ENCODE results near the gene LSAMP. TPM values are rescaled to one million over a fixed set of nuclear protein-coding genes. Genes with fewer than 3 reads are reported as not detected.

LSAMP gene
- total RNA-seq = not detected in 2 replicates

- no peaks in the 10 kb centered on the region for H3K4me1 Mint-ChIP-seq (ENCODE audit: low read depth)
Measured at GRCh38 chr3:116445311-116445841, at the start of gene LSAMP. Gene LSAMP, minus strand, starts transcription at chr3:116445487.

GRCh38 chr3:116492379-116492778 lies 47.1 kb upstream of the LSAMP start:
- intact Hi-C loops (cut with micrococcal nuclease) = no loop called here
- Mint-ChIP-seq H3K36me3 (ENCODE audit: low read depth) (no peaks in the 10 kb centered on the region), H3K27ac (no peak overlapping the region), H3K4me1 (ENCODE audit: low read depth) (no peaks in the 10 kb centered on the region), H3K9me3 (peaks cover 17% of the 10 kb centered on the region), H3K27me3 (ENCODE audit: low read depth) (no peaks in the 10 kb centered on the region), H3K4me3 (ENCODE audit: low read depth) (no peak overlapping the region)
- no peak for DNase-seq (ENCODE audit: low spot score)

More at GRCh38 chr3:116445311-116445841, at the start of gene LSAMP:
- no peaks in the 10 kb centered on the region for H3K9me3 Mint-ChIP-seq
- H3K4me3 Mint-ChIP-seq (ENCODE audit: low read depth) = no peak within 1 kb of the TSS
- DNase-seq (ENCODE audit: low spot score) = no peak
- no peaks in the 10 kb centered on the region for H3K36me3 Mint-ChIP-seq (ENCODE audit: low read depth)
- H3K27ac Mint-ChIP-seq = no peak within 1 kb of the TSS
- intact Hi-C loops (cut with micrococcal nuclease) = no loop called here
- peaks cover 12% of the 10 kb centered on the region for H3K27me3 Mint-ChIP-seq (ENCODE audit: low read depth)

DNA sequence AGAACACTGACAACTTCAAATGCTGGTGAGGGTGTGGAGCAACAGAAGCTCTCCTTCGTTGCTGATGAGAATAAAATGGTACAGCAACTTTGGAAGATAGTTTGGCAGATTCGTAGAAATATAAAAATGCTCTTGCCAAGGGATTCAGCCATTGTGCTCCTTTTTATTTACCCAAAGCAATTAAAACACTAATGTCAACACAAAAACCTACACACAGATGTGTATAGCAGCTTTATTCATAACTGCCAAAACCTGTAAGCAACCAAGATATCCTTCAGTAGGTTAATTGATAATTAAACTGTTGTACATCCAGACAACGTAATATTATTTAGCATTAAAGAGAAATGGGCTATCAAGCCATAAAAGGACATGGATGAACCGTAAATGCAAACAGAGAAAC lies 37.8 kb upstream of the LSAMP start:
- Mint-ChIP-seq H3K36me3 (ENCODE audit: low read depth) (no peaks in the 10 kb centered on the region), H3K4me3 (ENCODE audit: low read depth) (no peak overlapping the region), H3K27me3 (ENCODE audit: low read depth) (no peaks in the 10 kb centered on the region), H3K27ac (no peak overlapping the region), H3K4me1 (ENCODE audit: low read depth) (no peaks in the 10 kb centered on the region), H3K9me3 (peaks cover 9% of the 10 kb centered on the region)
- intact Hi-C loops (cut with micrococcal nuclease) = no loop called here
- DNase-seq (ENCODE audit: low spot score) = no peak

DNA sequence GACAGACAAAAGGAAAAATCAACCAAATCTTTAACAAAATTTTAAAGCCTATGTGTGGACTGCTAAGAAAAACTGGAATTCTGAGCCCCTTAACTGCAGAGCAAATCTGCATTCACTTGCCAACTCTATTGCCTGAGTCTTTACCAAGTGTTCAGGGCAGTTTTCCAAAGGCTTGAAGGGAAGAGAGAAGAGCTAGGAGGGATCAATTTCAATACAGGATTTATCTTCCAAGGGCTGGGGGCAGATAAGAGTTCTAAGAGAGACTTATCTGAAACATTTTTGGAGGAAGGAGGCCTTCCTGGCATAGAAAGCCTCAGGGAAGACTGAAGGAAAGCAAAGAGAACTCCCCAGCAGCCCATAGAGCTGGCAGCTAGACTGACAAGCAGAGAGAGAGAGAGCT lies 31.4 kb upstream of the LSAMP start:
- Mint-ChIP-seq H3K4me1 (ENCODE audit: low read depth) (no peaks in the 10 kb centered on the region), H3K27ac (no peak overlapping the region), H3K4me3 (ENCODE audit: low read depth) (no peak overlapping the region), H3K36me3 (ENCODE audit: low read depth) (no peaks in the 10 kb centered on the region), H3K27me3 (ENCODE audit: low read depth) (no peaks in the 10 kb centered on the region), H3K9me3 (peaks cover 21% of the 10 kb centered on the region)
- intact Hi-C loops (cut with micrococcal nuclease) = no loop called here
- no peak for DNase-seq (ENCODE audit: low spot score)

- Mint-ChIP-seq H3K4me3 (ENCODE audit: low read depth) (no peak overlapping the region), H3K36me3 (ENCODE audit: low read depth) (no peaks in the 10 kb centered on the region), H3K4me1 (ENCODE audit: low read depth) (no peaks in the 10 kb centered on the region), H3K27me3 (ENCODE audit: low read depth) (no peaks in the 10 kb centered on the region), H3K27ac (no peak overlapping the region), H3K9me3 (peaks cover 25% of the 10 kb centered on the region)
- DNase-seq (ENCODE audit: low spot score) = no peak
- intact Hi-C loops (cut with micrococcal nuclease) = no loop called here
Measured at GRCh38 chr3:116474801-116475200, 29.5 kb upstream of the LSAMP start.

DNA sequence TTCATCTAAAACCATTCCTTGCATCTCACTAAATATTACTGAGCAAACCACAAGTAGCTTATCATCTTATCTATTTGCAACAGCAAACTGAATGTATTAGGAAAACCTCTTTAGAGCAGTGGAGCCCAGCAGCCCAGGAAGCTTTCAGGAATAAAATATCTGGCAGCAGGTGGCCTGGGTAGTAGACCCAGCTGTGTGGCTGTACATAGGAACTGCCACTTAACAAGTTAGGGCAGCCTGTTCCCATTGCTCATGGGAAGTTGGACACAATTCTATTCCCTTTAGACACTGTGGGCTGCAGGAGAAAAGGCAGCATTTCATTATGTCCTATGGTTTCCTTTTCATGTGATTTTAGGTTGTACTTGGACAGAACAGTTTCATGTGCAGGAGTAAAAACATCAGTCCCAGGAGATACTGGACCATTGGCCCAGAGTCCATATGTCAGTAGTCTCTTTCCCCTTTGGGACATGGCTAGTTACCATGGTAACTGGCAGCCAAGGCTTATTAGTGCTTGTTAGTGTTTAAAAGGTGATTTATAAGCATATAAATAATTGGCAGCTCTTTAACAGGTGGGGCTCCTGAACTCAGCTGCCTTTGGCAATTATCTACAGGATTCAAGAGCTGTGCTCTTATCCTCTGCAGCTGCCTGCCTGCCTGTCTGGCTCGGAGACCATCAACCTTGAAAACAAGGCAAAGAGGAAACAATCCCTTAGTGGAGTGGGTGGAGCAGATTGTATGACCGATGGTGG lies 28.9 kb upstream of the LSAMP start:
- Mint-ChIP-seq H3K9me3 (peaks cover 25% of the 10 kb centered on the region), H3K4me3 (ENCODE audit: low read depth) (no peak overlapping the region), H3K36me3 (ENCODE audit: low read depth) (no peaks in the 10 kb centered on the region), H3K27ac (no peak overlapping the region), H3K27me3 (ENCODE audit: low read depth) (no peaks in the 10 kb centered on the region), H3K4me1 (ENCODE audit: low read depth) (no peaks in the 10 kb centered on the region)
- no peak for DNase-seq (ENCODE audit: low spot score)
- intact Hi-C loops (cut with micrococcal nuclease) = no loop called here

- DNase-seq (ENCODE audit: low spot score) = no peak
- H3K36me3 Mint-ChIP-seq (ENCODE audit: low read depth) = no peaks in the 10 kb centered on the region
- H3K27me3 Mint-ChIP-seq (ENCODE audit: low read depth) = no peaks in the 10 kb centered on the region
- peaks cover 25% of the 10 kb centered on the region for H3K9me3 Mint-ChIP-seq
- no peaks in the 10 kb centered on the region for H3K4me1 Mint-ChIP-seq (ENCODE audit: low read depth)
- intact Hi-C loops (cut with micrococcal nuclease) = no loop called here
- no peak overlapping the region for H3K4me3 Mint-ChIP-seq (ENCODE audit: low read depth)
- H3K27ac Mint-ChIP-seq = no peak overlapping the region
Measured at GRCh38 chr3:116473602-116474001, 28.3 kb upstream of the LSAMP start.

DNA sequence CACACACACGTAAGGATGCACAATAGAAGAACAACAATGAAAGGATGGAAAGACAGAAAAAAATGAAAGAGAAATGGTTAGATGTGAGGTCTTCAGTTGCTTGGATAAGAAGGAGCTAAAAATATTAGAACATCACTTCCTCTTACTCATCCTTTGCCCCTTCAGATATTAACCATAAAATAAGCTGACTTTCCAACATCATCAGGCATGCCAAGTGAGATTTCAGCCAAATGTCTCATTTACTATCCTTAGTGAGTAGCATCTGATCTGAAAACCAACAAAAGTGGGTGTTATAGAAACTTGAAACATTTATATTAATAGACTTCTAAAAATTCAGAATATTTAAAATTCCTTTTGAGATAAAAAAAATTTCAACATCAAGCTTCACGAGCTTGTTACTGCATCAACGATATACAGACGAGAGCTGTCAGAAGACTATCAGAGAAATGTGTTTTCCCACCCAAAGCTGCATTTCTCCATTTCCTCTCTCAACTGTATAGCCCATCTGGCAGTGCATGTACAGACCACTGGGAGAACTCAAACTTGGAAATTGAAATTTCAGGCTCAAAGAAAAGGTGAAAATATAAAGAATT lies 25.4 kb upstream of the LSAMP start:
- Mint-ChIP-seq H3K27ac (no peak overlapping the region), H3K9me3 (peaks cover 15% of the 10 kb centered on the region), H3K36me3 (ENCODE audit: low read depth) (no peaks in the 10 kb centered on the region), H3K27me3 (ENCODE audit: low read depth) (no peaks in the 10 kb centered on the region), H3K4me3 (ENCODE audit: low read depth) (no peak overlapping the region), H3K4me1 (ENCODE audit: low read depth) (no peaks in the 10 kb centered on the region)
- intact Hi-C loops (cut with micrococcal nuclease) = no loop called here
- no peak for DNase-seq (ENCODE audit: low spot score)

GRCh38 chr3:116469546-116469945 lies 24.3 kb upstream of the LSAMP start:
- no peaks in the 10 kb centered on the region for H3K36me3 Mint-ChIP-seq (ENCODE audit: low read depth)
- no peak overlapping the region for H3K27ac Mint-ChIP-seq
- intact Hi-C loops (cut with micrococcal nuclease) = no loop called here

GRCh38 chr3:116464276-116464798 lies 19.1 kb upstream of the LSAMP start:
- no peak for DNase-seq (ENCODE audit: low spot score)
- no peak overlapping the region for H3K27ac Mint-ChIP-seq
- no peak overlapping the region for H3K4me3 Mint-ChIP-seq (ENCODE audit: low read depth)
- no peaks in the 10 kb centered on the region for H3K9me3 Mint-ChIP-seq
- H3K27me3 Mint-ChIP-seq (ENCODE audit: low read depth) = no peaks in the 10 kb centered on the region
- no peaks in the 10 kb centered on the region for H3K4me1 Mint-ChIP-seq (ENCODE audit: low read depth)
- intact Hi-C loops (cut with micrococcal nuclease) = no loop called here
- no peaks in the 10 kb centered on the region for H3K36me3 Mint-ChIP-seq (ENCODE audit: low read depth)

More at GRCh38 chr3:116469546-116469945, 24.3 kb upstream of the LSAMP start:
- no peaks in the 10 kb centered on the region for H3K27me3 Mint-ChIP-seq (ENCODE audit: low read depth)
- no peak overlapping the region for H3K4me3 Mint-ChIP-seq (ENCODE audit: low read depth)
- H3K9me3 Mint-ChIP-seq = peaks cover 9% of the 10 kb centered on the region
- no peaks in the 10 kb centered on the region for H3K4me1 Mint-ChIP-seq (ENCODE audit: low read depth)
- DNase-seq (ENCODE audit: low spot score) = no peak

DNA sequence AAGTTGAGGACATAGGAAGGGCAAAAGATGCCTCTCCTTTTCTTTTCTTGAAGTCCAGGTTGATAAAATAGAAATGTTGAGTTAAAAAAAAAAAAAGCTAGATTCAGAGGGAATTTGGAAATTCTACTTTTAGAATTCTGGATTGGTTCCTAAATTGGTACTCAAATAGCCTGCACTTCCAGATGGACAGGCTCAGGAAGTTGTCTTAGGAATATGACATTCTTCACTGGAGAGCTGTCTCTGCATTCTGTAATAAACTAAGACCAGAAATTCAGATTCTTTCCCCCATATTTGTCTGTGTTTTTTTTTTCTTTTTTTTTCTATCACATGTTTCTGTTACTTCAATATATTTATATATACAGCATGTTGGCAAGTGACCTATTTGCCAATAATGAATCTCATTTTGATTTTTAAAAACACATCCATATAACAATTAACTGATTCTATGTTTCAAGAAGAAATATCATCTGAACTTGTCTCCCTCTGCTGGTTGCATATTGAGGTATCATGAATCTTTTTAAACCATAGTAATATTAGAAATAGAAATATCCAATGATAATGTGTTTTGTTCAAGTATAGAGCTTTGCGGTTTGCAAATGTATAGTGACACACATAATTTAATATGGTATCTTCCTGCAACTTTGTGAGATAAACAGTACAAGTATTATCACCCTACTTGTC lies 8.5 kb upstream of the LSAMP start:
- Mint-ChIP-seq H3K27ac (no peak overlapping the region), H3K4me1 (ENCODE audit: low read depth) (no peaks in the 10 kb centered on the region), H3K4me3 (ENCODE audit: low read depth) (no peak overlapping the region), H3K27me3 (ENCODE audit: low read depth) (no peaks in the 10 kb centered on the region), H3K9me3 (peaks cover 20% of the 10 kb centered on the region), H3K36me3 (ENCODE audit: low read depth) (no peaks in the 10 kb centered on the region)
- intact Hi-C loops (cut with micrococcal nuclease) = no loop called here
- DNase-seq (ENCODE audit: low spot score) = no peak

DNA sequence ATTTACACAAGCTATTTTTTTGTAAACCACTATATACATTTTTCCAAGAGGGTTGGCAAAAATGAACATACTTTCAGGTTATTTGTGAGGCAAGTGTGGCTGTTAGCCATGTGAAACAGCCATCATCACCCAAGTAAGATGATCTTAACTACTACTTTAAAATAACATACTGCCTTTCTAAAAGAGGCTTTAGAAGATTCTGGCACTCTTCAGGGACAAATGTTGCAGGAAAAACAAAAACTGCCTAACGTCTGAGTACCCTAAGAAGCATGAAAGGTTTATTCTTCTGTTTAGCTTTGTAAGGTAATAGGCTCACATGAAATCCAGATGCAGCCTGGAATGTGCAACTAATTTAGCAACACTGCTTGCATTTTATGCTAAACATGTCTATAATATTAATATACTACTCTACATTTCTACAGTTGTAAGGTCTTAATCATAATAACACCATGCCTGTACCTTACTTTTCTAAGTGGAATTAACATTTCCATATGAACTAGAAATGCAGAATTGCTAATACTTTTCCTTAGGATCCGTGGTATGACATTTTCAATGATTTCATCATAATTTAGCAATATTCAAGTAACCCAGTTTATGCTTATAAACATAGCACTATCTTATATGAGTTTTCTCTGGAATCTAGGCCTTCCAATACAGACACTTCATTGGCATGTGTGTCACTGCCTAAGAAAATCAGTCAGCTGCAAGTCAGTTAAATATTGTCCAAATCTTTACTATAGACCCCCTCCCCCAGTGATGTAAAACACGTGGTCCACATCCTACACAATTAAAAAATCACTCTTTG lies 4.5 kb upstream of the LSAMP start:
- Mint-ChIP-seq H3K9me3 (peaks cover 11% of the 10 kb centered on the region), H3K27ac (no peak overlapping the region), H3K36me3 (ENCODE audit: low read depth) (no peaks in the 10 kb centered on the region), H3K4me3 (ENCODE audit: low read depth) (no peak overlapping the region), H3K4me1 (ENCODE audit: low read depth) (no peaks in the 10 kb centered on the region), H3K27me3 (ENCODE audit: low read depth) (peaks cover 1% of the 10 kb centered on the region)
- intact Hi-C loops (cut with micrococcal nuclease) = no loop called here
- DNase-seq (ENCODE audit: low spot score) = no peak
